Lung (tissue), 12 donors: Measurements from ENCODE around the gene RALGDS. TPM values are rescaled to one million over a fixed set of nuclear protein-coding genes. Genes with fewer than 3 reads are reported as not detected.

Experiments used
- ATAC-seq: fragments of 200-7000 bp; cut with Tn5 transposase; one replicate; pipeline ENCODE4 v1.9.1; 2020; ENCODE audit warnings: moderate number of reproducible peaks; ENCODE audit not compliant: insufficient read depth, low FRiP score
- DNase-seq, 3 donors: peaks; one replicate each; pipeline ENCODE4 v3.0.0-alpha.2; 2013 to 2017
- H3K27ac ChIP-seq, 2 donors: one replicate each; pipeline ENCODE4 v1.5.1; 2013; ENCODE audit warnings: mild to moderate bottlenecking in 2 of 2, moderate library complexity in 2 of 2, control low read depth in 1 of 2, inconsistent platforms in 1 of 2, low read depth in 1 of 2, low read length in 1 of 2
- H3K27me3 ChIP-seq, 3 donors: one replicate each; pipeline ENCODE4 v1.5.1; 2013; ENCODE audit warnings: low read length in 2 of 3; ENCODE audit not compliant: control insufficient read depth in 3 of 3, insufficient read depth in 3 of 3
- H3K36me3 ChIP-seq, 4 donors: one replicate each; pipeline ENCODE4 v1.5.1; 2013; ENCODE audit warnings: low read length in 4 of 4, mild to moderate bottlenecking in 1 of 4, moderate library complexity in 1 of 4; ENCODE audit not compliant: control insufficient read depth in 4 of 4, insufficient read depth in 4 of 4
- H3K4me1 ChIP-seq, 5 donors: one replicate each; pipeline ENCODE4 v1.5.1; 2013; ENCODE audit warnings: low read length in 5 of 5, mild to moderate bottlenecking in 2 of 5, moderate library complexity in 1 of 5; ENCODE audit not compliant: control insufficient read depth in 5 of 5, insufficient read depth in 5 of 5
- H3K4me3 ChIP-seq: one replicate; pipeline ENCODE4 v1.5.1; 2013; ENCODE audit warnings: mild to moderate bottlenecking, control low read depth, moderate library complexity
- H3K9ac ChIP-seq, 2 donors: one replicate each; pipeline ENCODE4 v1.5.1; 2013; ENCODE audit warnings: low read length in 2 of 2, control low read depth in 1 of 2; ENCODE audit not compliant: insufficient read depth in 1 of 2
- H3K9me3 ChIP-seq, 4 donors: one replicate each; pipeline ENCODE4 v1.5.1; 2013; ENCODE audit warnings: low read length in 3 of 4, mild to moderate bottlenecking in 1 of 4, moderate library complexity in 1 of 4; ENCODE audit not compliant: control insufficient read depth in 4 of 4, insufficient read depth in 3 of 4
- WGBS, 2 donors: extraction: QIAGEN DNeasy Blood & Tissue Kit; methylation state at CpG; one replicate each; pipeline ENCODE4 v1.1.7; 2013; 5-methylcytosine and 5-hydroxymethylcytosine counted together
- polyA plus RNA-seq, 2 donors: library from polyadenylated mRNA; stranded (reverse); fragments of 200-250 nt; gene quantifications; one replicate each; pipeline ENCODE4 v1.2.1, GENCODE V29; 2013
- total RNA-seq, 2 donors: library from RNA; depleted of rRNA in 1 of 2; stranded (reverse); fragments of >200 nt in 1 of 2; gene quantifications; one replicate each; pipeline ENCODE4 v1.2.1, GENCODE V29; 2014 to 2021
- TF ChIP-seq, protein P1 (sequence below): IDR thresholded peaks from 2 replicates; pipeline ENCODE4 v1.5.1; 2012; ENCODE audit warnings: mild to moderate bottlenecking; ENCODE audit errors: control extremely low read depth, extremely low read depth
- donor health status: control.
- donor health status: control.
- donor health status: Bipolar disorder and iron deficiency.
- donor health status: healthy.
- donor health status: DM: yes; HTN: yes; CAD: no.

Gene RALGDS
- total and polyA plus RNA-seq, 4 donors: 49.5 to 145 (median 60.9) TPM

DNA sequence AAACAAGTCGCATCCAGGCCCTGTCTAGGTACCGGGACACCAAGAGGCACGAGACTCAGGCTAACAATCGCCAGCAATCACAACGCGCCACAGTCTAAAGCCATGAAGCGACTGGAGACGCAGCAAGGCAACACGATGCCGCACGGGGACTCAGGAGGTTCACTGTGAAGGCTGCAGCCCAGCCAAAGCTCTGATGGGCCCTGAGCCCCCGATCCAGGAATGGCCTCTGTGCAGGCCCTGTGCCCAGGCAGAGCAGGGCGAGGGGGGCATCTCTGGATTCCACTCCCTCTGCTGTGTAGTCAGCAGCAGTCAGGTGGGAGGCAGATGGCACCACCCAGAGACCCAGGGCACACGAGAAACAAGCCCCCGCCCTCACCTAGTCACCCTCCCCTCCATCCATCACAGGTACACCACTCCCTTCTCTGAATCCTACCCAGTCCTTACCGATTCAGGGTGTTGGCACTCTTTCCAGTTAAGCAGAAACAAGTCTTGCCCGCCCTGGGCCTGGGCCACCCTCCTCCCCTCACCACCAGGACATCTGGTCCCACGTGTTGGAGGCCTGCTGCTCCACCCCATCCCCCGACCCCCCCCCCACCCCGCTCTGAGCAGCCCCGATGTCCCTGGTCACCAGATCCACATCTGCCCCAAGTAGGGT is 1.1 kb downstream of the RALGDS start:
- Histone ChIP-seq H3K27me3 (no peaks in the 10 kb centered on the region), H3K9me3 (no peaks in the 10 kb centered on the region), H3K9ac (peak overlapping the region; percentile 53 to 69), H3K36me3 (no peaks in the 10 kb centered on the region), H3K27ac (peak overlapping the region; percentile 90 to 94), H3K4me1 (peaks cover 0 to 48% (median 14%) of the 10 kb centered on the region in 5 donors), H3K4me3 (peak overlapping the region; percentile 67)
- WGBS, 2 donors: 39 to 50% methylated on average over 20 to 21 of the region's 21 CpGs
- DNase-seq (peak in 2 of 3 donors; percentile 28 to 30), ATAC-seq (no peak)
- TF ChIP-seq, protein P1, sequence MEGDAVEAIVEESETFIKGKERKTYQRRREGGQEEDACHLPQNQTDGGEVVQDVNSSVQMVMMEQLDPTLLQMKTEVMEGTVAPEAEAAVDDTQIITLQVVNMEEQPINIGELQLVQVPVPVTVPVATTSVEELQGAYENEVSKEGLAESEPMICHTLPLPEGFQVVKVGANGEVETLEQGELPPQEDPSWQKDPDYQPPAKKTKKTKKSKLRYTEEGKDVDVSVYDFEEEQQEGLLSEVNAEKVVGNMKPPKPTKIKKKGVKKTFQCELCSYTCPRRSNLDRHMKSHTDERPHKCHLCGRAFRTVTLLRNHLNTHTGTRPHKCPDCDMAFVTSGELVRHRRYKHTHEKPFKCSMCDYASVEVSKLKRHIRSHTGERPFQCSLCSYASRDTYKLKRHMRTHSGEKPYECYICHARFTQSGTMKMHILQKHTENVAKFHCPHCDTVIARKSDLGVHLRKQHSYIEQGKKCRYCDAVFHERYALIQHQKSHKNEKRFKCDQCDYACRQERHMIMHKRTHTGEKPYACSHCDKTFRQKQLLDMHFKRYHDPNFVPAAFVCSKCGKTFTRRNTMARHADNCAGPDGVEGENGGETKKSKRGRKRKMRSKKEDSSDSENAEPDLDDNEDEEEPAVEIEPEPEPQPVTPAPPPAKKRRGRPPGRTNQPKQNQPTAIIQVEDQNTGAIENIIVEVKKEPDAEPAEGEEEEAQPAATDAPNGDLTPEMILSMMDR: no peak

DNA sequence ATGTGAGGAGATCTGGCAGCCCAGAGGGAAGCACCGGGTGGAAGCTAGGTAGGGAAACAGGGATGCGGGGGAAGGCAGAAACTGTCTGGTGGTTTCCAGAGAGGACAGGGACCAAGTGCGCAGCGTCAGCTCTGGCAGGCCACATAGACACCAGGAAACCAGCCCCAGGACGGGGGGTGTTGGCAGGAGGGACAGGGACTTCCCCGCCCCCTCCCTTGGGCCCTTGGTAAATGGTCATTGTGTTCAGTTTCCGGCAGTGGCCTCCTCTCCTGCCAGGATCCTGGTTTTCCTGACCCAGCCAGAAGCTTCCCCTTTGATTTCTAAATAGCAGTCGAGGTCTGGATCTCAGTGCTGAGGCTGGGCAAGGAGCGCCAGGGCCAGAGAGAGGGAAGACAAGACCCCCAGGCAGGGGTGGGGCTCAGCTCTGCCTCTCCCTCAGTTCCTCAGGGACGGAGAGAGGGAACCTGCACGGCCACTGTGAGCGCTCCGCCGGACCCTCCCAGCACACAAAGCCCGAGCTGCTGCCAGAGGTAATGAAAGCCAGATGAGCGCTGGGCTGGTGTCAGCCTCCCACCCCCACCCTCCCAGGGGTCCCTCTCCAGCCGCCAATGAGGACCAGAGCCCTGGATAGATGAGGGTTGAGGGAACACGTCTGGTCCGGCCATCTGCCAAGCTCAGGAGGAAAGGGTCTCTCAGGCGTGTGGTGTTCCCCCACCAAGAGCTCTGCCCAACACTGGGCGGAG is 1.8 kb downstream of the RALGDS start:
- H3K36me3 ChIP-seq: no peaks in the 10 kb centered on the region
- ATAC-seq (no peak), DNase-seq (peak; percentile 60 to 66 (median 64))
- H3K9me3 ChIP-seq: no peaks in the 10 kb centered on the region
- H3K4me1 ChIP-seq: peaks cover 1 to 55% (median 19%) of the 10 kb centered on the region in 5 donors
- H3K4me3 ChIP-seq: peak overlapping the region; percentile 40
- no peaks in the 10 kb centered on the region for H3K27me3 ChIP-seq
- WGBS, 2 donors: 52 to 65% methylated on average over 21 of the region's 21 CpGs
- H3K9ac ChIP-seq: peak overlapping the region; percentile 30 to 53
- peak overlapping the region; percentile 10 to 88 for H3K27ac ChIP-seq
- TF ChIP-seq, protein P1: no peak

DNA sequence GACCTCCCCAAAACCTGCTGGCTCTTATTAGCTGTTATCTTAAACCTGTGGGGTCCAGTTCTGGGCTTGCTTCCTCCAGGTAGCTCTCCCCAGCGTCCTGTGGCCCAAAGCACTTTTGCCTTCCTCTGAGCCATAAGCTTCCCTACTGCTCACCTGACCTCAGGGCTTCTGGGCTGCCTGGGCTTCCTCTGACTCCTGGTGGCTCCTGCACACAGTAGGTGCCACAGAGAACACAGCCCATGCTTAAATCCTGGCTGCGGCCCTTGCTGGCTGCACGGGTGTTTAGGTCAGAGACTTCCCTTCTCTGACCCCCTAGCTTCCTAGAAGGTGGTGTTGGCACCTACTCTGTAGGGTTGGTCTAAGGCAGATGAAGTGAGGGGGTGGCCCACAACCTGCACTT is 2.5 kb downstream of the RALGDS start:
- Histone ChIP-seq H3K36me3 (no peaks in the 10 kb centered on the region), H3K27me3 (no peaks in the 10 kb centered on the region), H3K9ac (no peak overlapping the region), H3K4me1 (peaks cover 8 to 57% (median 26%) of the 10 kb centered on the region in 5 donors), H3K27ac (peak overlapping the region; percentile 7 to 88), H3K9me3 (no peaks in the 10 kb centered on the region), H3K4me3 (no peak overlapping the region)
- WGBS, 2 donors: 73 to 85% methylated on average over 3 of the region's 3 CpGs
- DNase-seq (no peak), ATAC-seq (no peak)
- TF ChIP-seq, protein P1: no peak
